GM18511 (cell line): Measurements from ENCODE around the gene CASTOR1.
A peak's percentile ranks its signal among the peaks of the same experiment; 100 is the strongest.
"Not testable (repeated sequence)": the region's sequence is repeated elsewhere in the genome, so short reads cannot be mapped to it uniquely, and the experiment has no call there.

Experiments used
- ATAC-seq: cut with Tn5 transposase; IDR thresholded peaks from one replicate; pipeline ENCODE4 v1.9.1; 2021; ENCODE audit warnings: mild to moderate bottlenecking, moderate library complexity; ENCODE audit not compliant: unreplicated experiment

Gene CASTOR1

DNA sequence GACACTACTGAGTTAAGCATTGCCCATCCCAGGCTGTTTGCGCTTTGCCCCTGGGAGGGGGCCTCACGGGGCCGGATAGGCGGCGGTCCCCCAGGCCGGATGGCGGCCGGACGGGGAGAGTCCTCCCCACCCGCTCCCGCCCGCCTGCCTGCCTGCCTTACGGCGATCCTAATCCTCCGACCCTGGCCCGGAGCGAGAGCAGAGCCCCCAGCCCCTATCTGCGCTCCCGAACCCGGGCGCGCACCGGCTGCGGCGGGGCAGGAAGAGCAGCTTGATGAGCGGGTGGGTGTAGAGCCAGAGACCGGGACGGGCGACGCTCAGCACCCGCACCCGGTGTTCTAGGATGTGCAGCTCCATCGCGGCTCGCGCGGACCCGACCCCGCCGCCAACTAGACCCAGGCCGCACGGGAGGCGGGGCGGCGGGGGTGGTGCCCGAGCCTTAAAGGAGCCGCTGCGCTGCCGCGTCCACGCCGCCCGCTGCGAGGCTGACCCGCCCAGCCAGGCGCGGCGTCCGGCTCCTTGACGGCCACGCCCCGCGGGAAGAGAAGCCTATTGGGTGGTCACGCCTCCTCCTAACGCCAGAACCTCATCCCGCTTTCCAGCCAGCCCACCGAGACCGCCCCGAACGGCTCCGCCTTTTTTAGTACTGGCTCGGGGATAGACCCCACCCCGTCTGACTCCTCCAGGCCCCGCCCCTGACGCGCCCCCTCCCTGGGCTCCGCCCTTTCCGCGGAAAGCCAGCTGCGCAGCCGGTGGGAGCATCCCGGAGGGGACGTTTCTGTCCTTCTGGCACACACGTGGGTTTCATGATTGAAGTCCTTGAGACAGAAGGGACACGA is at the start of gene CASTOR1:
Gene CASTOR1, minus strand, starts transcription at position 365 of the 839 bp plus-strand sequence. Its CDS starts 8 bp downstream, at position 357.
- peak; percentile 53 for ATAC-seq

- no peak for ATAC-seq
These were observed 49.5 kb upstream of the CASTOR1 start for GRCh38 chr22:30338802-30339201.

- not testable (repeated sequence) for ATAC-seq
These were observed 49.0 kb upstream of the CASTOR1 start for GRCh38 chr22:30338341-30338740.

DNA sequence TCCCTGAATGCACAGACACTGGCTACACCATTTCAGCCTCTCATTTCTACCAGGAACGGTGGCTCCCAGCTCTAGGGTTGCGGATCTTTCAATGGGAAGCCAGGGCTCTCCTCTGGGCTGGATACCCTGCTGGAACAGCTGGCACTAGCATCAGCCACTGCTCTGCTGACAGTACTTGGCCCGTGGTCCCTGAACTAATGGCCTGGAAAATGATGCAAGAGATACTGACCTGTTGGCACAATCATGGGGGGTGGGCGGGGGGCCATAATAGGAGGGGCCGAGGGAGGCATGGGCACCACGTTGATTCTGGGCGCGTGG is 48.1 kb upstream of the CASTOR1 start:
- no peak for ATAC-seq

DNA sequence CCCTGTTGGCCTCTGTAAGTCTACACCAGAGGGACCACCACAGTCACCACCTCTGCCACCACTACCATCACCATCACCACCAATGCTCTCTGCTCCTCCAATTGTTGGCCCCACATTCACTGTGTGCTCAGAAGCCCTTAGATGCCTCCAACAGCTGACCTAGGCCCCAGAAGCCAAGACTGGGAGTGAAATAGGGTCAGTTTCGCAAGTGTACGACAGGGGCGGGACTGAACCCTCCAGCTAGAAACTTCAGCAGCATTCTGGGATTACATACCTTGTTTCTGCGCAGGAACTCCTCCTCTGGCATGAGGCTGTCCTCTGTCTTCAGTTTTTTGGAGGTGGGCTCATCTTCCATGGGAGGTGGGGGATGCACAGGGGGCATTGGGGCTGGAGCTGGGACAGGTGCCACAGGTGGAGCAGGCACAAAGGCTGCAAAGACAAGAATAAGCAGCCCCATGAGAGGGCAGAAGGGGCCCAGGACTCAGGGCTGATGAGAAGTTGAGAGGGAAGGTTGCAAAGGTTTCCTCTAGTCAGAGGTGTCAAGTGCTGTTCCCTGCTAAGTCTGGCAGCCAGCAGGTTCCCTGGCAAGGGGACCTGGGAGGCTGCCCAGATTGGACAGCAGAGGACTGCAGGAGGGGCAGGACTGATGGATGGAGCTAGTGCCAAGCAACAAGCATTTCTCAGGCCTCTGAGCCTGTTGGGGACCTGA is 47.6 kb upstream of the CASTOR1 start:
- ATAC-seq: no peak

DNA sequence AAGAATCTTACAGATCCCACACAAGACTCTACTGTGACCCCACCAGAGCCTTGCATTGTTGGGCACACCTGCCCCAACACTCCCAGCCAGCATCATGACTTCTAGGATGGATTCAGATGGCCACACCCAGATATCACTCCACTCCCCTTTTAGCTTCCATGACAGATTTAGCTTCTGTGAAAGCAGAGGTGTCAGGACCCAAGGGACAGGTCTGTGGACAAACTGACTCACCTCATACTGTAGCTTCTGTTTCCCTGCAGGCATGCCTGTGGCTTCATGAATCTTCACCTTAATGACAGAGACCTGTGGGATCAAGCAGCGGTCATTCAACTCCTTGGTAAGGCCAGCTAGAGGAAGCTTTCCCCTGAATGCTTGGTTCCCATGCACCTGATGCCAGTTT is 45.9 kb upstream of the CASTOR1 start:
- no peak for ATAC-seq

DNA sequence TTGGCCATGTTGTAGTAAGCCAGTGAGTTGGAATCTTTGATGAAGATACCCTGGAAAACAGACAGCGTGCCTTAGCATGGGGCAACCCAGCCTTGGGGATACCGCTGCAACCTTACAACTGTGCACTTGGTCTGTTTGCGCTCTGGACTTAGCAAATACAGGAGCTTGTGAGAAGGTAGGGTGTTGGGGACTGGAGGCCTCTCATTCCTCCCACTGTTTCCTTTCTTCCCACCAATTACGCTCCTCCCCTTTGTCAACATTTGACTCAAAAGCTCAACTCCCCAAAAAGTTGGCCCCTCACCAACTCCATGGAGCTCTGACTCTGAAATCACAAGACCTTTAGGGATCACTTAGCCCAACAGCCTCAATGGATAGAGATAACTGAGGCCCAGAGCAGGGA is 45.3 kb upstream of the CASTOR1 start:
- ATAC-seq: no peak

GRCh38 chr22:30333707-30334087 is 44.4 kb upstream of the CASTOR1 start:
- ATAC-seq: no peak

DNA sequence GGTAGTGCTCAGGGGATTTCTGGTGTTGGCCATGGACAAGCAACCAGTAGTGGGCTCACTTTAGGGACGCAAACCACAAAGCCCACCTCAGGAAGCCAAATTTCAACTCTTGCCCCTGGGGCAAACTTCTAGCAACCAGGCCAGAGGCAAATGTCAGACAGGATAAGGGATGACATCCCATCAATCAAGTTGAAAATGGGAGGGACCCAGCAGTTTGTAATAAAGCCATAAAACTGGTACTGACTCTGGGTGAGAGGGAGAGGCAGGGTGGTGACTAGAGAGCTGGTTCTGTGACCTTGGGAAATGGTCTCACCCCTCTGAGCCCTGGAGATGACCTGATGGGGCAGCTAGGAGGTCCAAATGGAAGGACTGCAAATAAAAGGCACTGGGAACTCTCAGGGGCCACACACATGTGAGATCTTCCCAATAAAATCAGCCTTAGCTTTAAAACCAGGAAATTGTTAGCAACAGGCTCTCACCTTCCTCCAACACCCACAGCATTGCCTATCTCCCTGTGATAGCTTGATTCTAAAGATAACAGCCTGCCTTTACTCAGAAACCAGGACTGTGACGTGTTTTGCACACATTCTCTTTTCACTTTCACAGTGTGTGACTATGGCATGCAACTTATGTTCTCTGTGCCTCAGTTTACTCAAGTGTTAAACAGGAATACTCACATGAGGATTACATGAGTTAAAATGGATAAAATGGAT is 43.8 kb upstream of the CASTOR1 start:
- ATAC-seq: no peak

GRCh38 chr22:30332551-30332950 is 43.2 kb upstream of the CASTOR1 start:
- no peak for ATAC-seq

GRCh38 chr22:30328466-30329049 is 39.3 kb upstream of the CASTOR1 start:
- no peak for ATAC-seq

GRCh38 chr22:30327864-30328345 is 38.6 kb upstream of the CASTOR1 start:
- no peak for ATAC-seq

DNA sequence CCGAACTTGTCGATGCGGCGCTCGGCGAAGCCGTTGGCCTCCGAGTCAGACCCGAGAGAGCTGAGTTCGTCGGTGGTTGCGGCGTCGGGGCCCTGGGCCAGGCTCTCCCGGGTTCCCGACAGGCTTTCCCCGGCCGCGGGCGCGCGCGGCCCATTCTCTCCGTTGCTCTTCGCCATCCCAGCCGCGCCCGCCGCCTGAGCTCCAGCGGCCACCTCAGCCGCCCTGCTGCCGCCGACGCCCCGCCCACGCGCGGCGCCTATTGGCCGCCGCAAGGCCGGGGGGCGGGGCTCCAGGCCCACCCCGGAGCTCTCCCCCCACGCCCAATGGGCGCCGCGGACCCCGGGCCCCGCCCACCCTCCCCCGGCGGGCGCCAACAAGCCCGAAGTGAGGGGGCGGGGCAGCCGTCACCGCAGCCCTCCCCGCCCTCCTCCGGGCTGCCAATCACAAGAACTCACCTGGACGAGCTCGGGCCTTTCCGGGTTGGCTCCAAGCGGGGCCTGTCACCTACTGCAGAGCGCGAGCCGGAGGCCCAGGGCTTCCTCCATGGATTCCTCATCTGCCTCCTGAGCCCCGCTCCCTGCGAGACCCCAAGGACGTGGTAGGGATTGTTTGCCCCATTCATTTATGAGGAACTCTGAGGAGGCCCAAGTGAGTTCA is 37.5 kb upstream of the CASTOR1 start, which contains the start of gene TBC1D10A:
Gene TBC1D10A, minus strand, starts transcription at position 236 of the 657 bp plus-strand sequence. Its CDS starts 60 bp downstream, at position 176.
- peak; percentile 92 for ATAC-seq

GRCh38 chr22:30326255-30326705 is 37.0 kb upstream of the CASTOR1 start:
- ATAC-seq: peak; percentile 39

DNA sequence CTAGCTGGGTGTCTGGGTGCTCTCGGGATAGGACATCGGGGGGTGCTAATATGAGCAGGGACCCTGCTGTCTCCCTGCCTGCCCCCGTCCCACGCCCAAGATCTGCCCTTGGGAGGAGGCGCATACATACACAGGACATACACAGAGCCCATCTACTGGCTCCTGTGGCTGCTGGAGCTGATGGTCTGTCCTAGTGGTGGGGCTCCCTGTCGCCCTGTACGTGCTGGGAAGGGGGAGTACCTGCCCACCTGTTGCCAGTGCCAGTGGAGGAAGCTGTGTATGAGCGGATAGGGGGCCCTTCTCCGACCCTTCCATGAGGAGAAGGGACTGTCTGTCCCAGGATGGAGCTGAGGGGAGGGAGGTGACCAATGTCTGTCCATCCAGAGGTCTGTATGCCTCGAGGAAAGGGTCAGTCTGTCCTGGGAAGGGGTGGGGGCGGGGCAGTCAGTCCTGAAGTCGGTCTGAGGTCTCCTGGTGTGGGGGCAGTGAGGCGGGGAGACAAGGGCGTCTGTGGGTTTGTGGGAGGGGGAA is 36.5 kb upstream of the CASTOR1 start:
- no peak for ATAC-seq

- no peak for ATAC-seq
These were observed 35.9 kb upstream of the CASTOR1 start for GRCh38 chr22:30325065-30325720.

GRCh38 chr22:30324014-30324730 is 34.9 kb upstream of the CASTOR1 start:
- no peak for ATAC-seq

DNA sequence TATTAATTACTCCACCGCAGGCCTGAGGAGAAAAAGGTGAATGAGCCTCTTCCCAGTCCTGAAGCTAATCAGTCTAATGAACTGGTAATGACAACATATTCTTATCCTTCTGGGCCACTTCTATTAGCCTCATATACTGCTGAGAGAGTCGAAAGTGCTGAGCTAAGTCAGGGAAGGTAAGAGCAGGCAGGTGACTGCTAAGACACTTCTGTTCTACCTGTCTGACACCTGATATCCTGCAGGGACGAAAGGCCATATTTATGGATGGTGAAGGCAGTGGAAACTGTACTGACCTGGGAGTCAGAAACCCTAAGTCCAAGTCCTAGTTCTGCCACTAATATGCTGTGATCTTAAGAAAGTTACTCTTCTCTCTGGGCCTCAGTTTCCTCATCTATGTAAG is 33.9 kb upstream of the CASTOR1 start:
- no peak for ATAC-seq

- ATAC-seq: no peak
These were observed 32.2 kb upstream of the CASTOR1 start for GRCh38 chr22:30321461-30321860.
